ENCODE data around the gene PIR. TPM values are rescaled to one million over a fixed set of nuclear protein-coding genes. Genes with fewer than 3 reads are reported as not detected.
A peak's percentile ranks its signal among the peaks of the same experiment; 100 is the strongest.

Gene PIR
- total RNA-seq, 1 donor from 2014 or later, result 24.8 TPM

- ATAC-seq (no peak), DNase-seq (no peak)
- no peaks in the 10 kb centered on the region for H3K27me3 ChIP-seq
- no peak overlapping the region for H3K27ac ChIP-seq
- no peaks in the 10 kb centered on the region for H3K36me3 ChIP-seq
- no peak for TF ChIP-seq CTCF (IDR thresholded peaks at IDR 0.05)
- H3K4me1 ChIP-seq, result no peaks in the 10 kb centered on the region
- H3K9me3 ChIP-seq, result no peaks in the 10 kb centered on the region
- H3K4me3 ChIP-seq, result no peak overlapping the region
- intact Hi-C loops (cut with DNase I), result no loop called here
Observed at GRCh38 chrX:15410430-15410829, 82.7 kb downstream of the PIR start.

- TF ChIP-seq CTCF (IDR thresholded peaks at IDR 0.05), result no peak
- Histone ChIP-seq H3K27me3 (no peaks in the 10 kb centered on the region), H3K4me1 (no peaks in the 10 kb centered on the region), H3K9me3 (no peaks in the 10 kb centered on the region), H3K4me3 (no peak overlapping the region), H3K36me3 (no peaks in the 10 kb centered on the region), H3K27ac (no peak overlapping the region)
- intact Hi-C loops (cut with DNase I), result no loop called here
- peak; percentile 19 for ATAC-seq
- no peak for DNase-seq
Observed at GRCh38 chrX:15405846-15406245, 87.3 kb downstream of the PIR start.

GRCh38 chrX:15404401-15405096 is 88.6 kb downstream of the PIR start:
- ATAC-seq (peak; percentile 23), DNase-seq (no peak)
- Histone ChIP-seq H3K4me1 (no peaks in the 10 kb centered on the region), H3K36me3 (no peaks in the 10 kb centered on the region), H3K27ac (no peak overlapping the region), H3K9me3 (no peaks in the 10 kb centered on the region), H3K4me3 (no peak overlapping the region), H3K27me3 (no peaks in the 10 kb centered on the region)
- no peak for TF ChIP-seq CTCF (IDR thresholded peaks at IDR 0.05)
- intact Hi-C loops (cut with DNase I), result no loop called here

- intact Hi-C loops (cut with DNase I), result no loop called here
- no peak overlapping the region for H3K4me3 ChIP-seq
- no peaks in the 10 kb centered on the region for H3K9me3 ChIP-seq
- H3K4me1 ChIP-seq, result no peaks in the 10 kb centered on the region
- DNase-seq, result no peak
- ATAC-seq, result no peak
- TF ChIP-seq CTCF (IDR thresholded peaks at IDR 0.05), result no peak
- no peaks in the 10 kb centered on the region for H3K36me3 ChIP-seq
- H3K27ac ChIP-seq, result no peak overlapping the region
- no peaks in the 10 kb centered on the region for H3K27me3 ChIP-seq
Observed at GRCh38 chrX:15401378-15401777, 91.8 kb downstream of the PIR start.

- Histone ChIP-seq H3K36me3 (no peaks in the 10 kb centered on the region), H3K27ac (no peak overlapping the region), H3K4me3 (no peak overlapping the region), H3K4me1 (no peaks in the 10 kb centered on the region), H3K27me3 (no peaks in the 10 kb centered on the region), H3K9me3 (no peaks in the 10 kb centered on the region)
- no peak for ATAC-seq
- TF ChIP-seq CTCF (IDR thresholded peaks at IDR 0.05), result no peak
- no peak for DNase-seq
- intact Hi-C loops (cut with DNase I), result no loop called here
Observed at GRCh38 chrX:15399962-15400391, 93.2 kb downstream of the PIR start.

- Histone ChIP-seq H3K4me1 (no peaks in the 10 kb centered on the region), H3K9me3 (no peaks in the 10 kb centered on the region), H3K27ac (no peak overlapping the region), H3K27me3 (no peaks in the 10 kb centered on the region), H3K36me3 (no peaks in the 10 kb centered on the region), H3K4me3 (no peak overlapping the region)
- ATAC-seq, result no peak
- intact Hi-C loops (cut with DNase I), result no loop called here
- TF ChIP-seq CTCF (IDR thresholded peaks at IDR 0.05), result no peak
- DNase-seq, result no peak
Observed at GRCh38 chrX:15398874-15399273, 94.3 kb downstream of the PIR start.
